Mucosa of stomach (tissue), 1 donor: ENCODE data around the gene LIG1.

ENCODE experiments used
- H3K27me3 ChIP-seq: one replicate; pipeline ENCODE4 v1.7.0; 2013; ENCODE audit warnings: mild to moderate bottlenecking, low read length; ENCODE audit not compliant: control insufficient read depth, insufficient read depth
- H3K36me3 ChIP-seq: one replicate; pipeline ENCODE4 v1.7.0; 2013; ENCODE audit warnings: low read length; ENCODE audit not compliant: control insufficient read depth, insufficient read depth
- H3K4me1 ChIP-seq: one replicate; pipeline ENCODE4 v1.7.0; 2013; ENCODE audit warnings: mild to moderate bottlenecking, low read length; ENCODE audit not compliant: control insufficient read depth, insufficient read depth
- H3K4me3 ChIP-seq: one replicate; pipeline ENCODE4 v1.7.0; 2013; ENCODE audit warnings: low read length
- H3K9ac ChIP-seq: one replicate; pipeline ENCODE4 v1.7.0; 2013; ENCODE audit warnings: mild to moderate bottlenecking, low read length, moderate library complexity
- H3K9me3 ChIP-seq: one replicate; pipeline ENCODE4 v1.7.0; 2013; ENCODE audit warnings: mild to moderate bottlenecking, low read length, moderate library complexity; ENCODE audit not compliant: control insufficient read depth
- donor health status: Pancreatic carcinoma.

The LIG1 gene

GRCh38 chr19:48194844-48195830 is 25.0 kb upstream of the LIG1 start:
- no peaks in the 10 kb centered on the region for H3K36me3 ChIP-seq
- no peak overlapping the region for H3K9ac ChIP-seq
- H3K4me3 ChIP-seq = no peak overlapping the region
- H3K27me3 ChIP-seq = no peaks in the 10 kb centered on the region
- H3K4me1 ChIP-seq = peaks cover 3% of the 10 kb centered on the region
- H3K9me3 ChIP-seq = no peaks in the 10 kb centered on the region

- H3K9me3 ChIP-seq = no peaks in the 10 kb centered on the region
- peaks cover 4% of the 10 kb centered on the region for H3K4me1 ChIP-seq
- H3K36me3 ChIP-seq = no peaks in the 10 kb centered on the region
- no peaks in the 10 kb centered on the region for H3K27me3 ChIP-seq
- no peak overlapping the region for H3K4me3 ChIP-seq
- no peak overlapping the region for H3K9ac ChIP-seq
Observed at GRCh38 chr19:48194041-48194843, 24.1 kb upstream of the LIG1 start.

GRCh38 chr19:48192750-48193149 is 22.6 kb upstream of the LIG1 start:
- H3K27me3 ChIP-seq = no peaks in the 10 kb centered on the region
- no peaks in the 10 kb centered on the region for H3K9me3 ChIP-seq
- H3K9ac ChIP-seq = no peak overlapping the region
- peaks cover 4% of the 10 kb centered on the region for H3K4me1 ChIP-seq
- H3K4me3 ChIP-seq = no peak overlapping the region
- no peaks in the 10 kb centered on the region for H3K36me3 ChIP-seq

GRCh38 chr19:48190885-48191284 is 20.7 kb upstream of the LIG1 start:
- Histone ChIP-seq H3K36me3 (no peaks in the 10 kb centered on the region), H3K27me3 (no peaks in the 10 kb centered on the region), H3K4me3 (no peak overlapping the region), H3K9me3 (no peaks in the 10 kb centered on the region), H3K9ac (no peak overlapping the region), H3K4me1 (peaks cover 4% of the 10 kb centered on the region)

- Histone ChIP-seq H3K36me3 (no peaks in the 10 kb centered on the region), H3K4me1 (peaks cover 4% of the 10 kb centered on the region), H3K9me3 (no peaks in the 10 kb centered on the region), H3K9ac (no peak overlapping the region), H3K27me3 (no peaks in the 10 kb centered on the region), H3K4me3 (no peak overlapping the region)
Observed at GRCh38 chr19:48190288-48190884, 20.2 kb upstream of the LIG1 start.

GRCh38 chr19:48186541-48186991 is 16.4 kb upstream of the LIG1 start:
- Histone ChIP-seq H3K4me1 (peaks cover 4% of the 10 kb centered on the region), H3K27me3 (no peaks in the 10 kb centered on the region), H3K36me3 (no peaks in the 10 kb centered on the region), H3K9me3 (no peaks in the 10 kb centered on the region), H3K9ac (no peak overlapping the region), H3K4me3 (no peak overlapping the region)

GRCh38 chr19:48186015-48186414 is 15.9 kb upstream of the LIG1 start:
- Histone ChIP-seq H3K36me3 (no peaks in the 10 kb centered on the region), H3K9ac (no peak overlapping the region), H3K4me1 (peaks cover 4% of the 10 kb centered on the region), H3K9me3 (no peaks in the 10 kb centered on the region), H3K27me3 (no peaks in the 10 kb centered on the region), H3K4me3 (no peak overlapping the region)

- H3K27me3 ChIP-seq = no peaks in the 10 kb centered on the region
- H3K4me1 ChIP-seq = no peaks in the 10 kb centered on the region
- H3K9ac ChIP-seq = no peak overlapping the region
- no peaks in the 10 kb centered on the region for H3K36me3 ChIP-seq
- no peak overlapping the region for H3K4me3 ChIP-seq
- H3K9me3 ChIP-seq = no peaks in the 10 kb centered on the region
Observed at GRCh38 chr19:48183356-48183755, 13.2 kb upstream of the LIG1 start.

GRCh38 chr19:48182434-48182833 is 12.3 kb upstream of the LIG1 start:
- H3K27me3 ChIP-seq = no peaks in the 10 kb centered on the region
- no peaks in the 10 kb centered on the region for H3K4me1 ChIP-seq
- no peaks in the 10 kb centered on the region for H3K36me3 ChIP-seq
- H3K9ac ChIP-seq = no peak overlapping the region
- H3K4me3 ChIP-seq = no peak overlapping the region
- H3K9me3 ChIP-seq = no peaks in the 10 kb centered on the region

GRCh38 chr19:48181505-48181904 is 11.4 kb upstream of the LIG1 start:
- no peaks in the 10 kb centered on the region for H3K9me3 ChIP-seq
- no peaks in the 10 kb centered on the region for H3K27me3 ChIP-seq

GRCh38 chr19:48176226-48176625 is 6.1 kb upstream of the LIG1 start:
- Histone ChIP-seq H3K4me1 (peaks cover 3% of the 10 kb centered on the region), H3K4me3 (no peak overlapping the region), H3K27me3 (no peaks in the 10 kb centered on the region), H3K9me3 (no peaks in the 10 kb centered on the region), H3K9ac (no peak overlapping the region), H3K36me3 (no peaks in the 10 kb centered on the region)

More at GRCh38 chr19:48181505-48181904, 11.4 kb upstream of the LIG1 start:
- Histone ChIP-seq H3K4me1 (no peaks in the 10 kb centered on the region), H3K4me3 (no peak overlapping the region), H3K36me3 (no peaks in the 10 kb centered on the region), H3K9ac (no peak overlapping the region)

GRCh38 chr19:48175578-48175977 is 5.4 kb upstream of the LIG1 start:
- Histone ChIP-seq H3K4me1 (peaks cover 6% of the 10 kb centered on the region), H3K9ac (no peak overlapping the region), H3K36me3 (no peaks in the 10 kb centered on the region), H3K9me3 (no peaks in the 10 kb centered on the region), H3K27me3 (no peaks in the 10 kb centered on the region), H3K4me3 (no peak overlapping the region)
